Activated T-helper 17 cell treated with anti-CD3 and anti-CD28 coated beads, Interleukin-2, amount 50 U/mL, for 72 hours (primary cell): ENCODE data around the gene PRDM7. TPM values are rescaled to one million over a fixed set of nuclear protein-coding genes. Genes with fewer than 3 reads are reported as not detected.

Experiments used
- ATAC-seq: fragments of 150-1000 bp; cut with Tn5 transposase; replicated peaks from 2 replicates; pipeline ENCODE4 v1.10.0; 2021; ENCODE audit warnings: mild to moderate bottlenecking, moderate library complexity
- H3K27ac Mint-ChIP-seq: one replicate; pipeline ENCODE4 v1.8.0; 2022; ENCODE audit warnings: mixed read lengths
- H3K27me3 Mint-ChIP-seq: one replicate; pipeline ENCODE4 v1.8.0; 2022; ENCODE audit warnings: mixed read lengths
- H3K36me3 Mint-ChIP-seq: one replicate; pipeline ENCODE4 v1.8.0; 2022; ENCODE audit warnings: low read depth, mild to moderate bottlenecking, mixed read lengths
- H3K4me1 Mint-ChIP-seq: one replicate; pipeline ENCODE4 v1.8.0; 2022; ENCODE audit warnings: mixed read lengths
- H3K4me3 Mint-ChIP-seq: one replicate; pipeline ENCODE4 v1.8.0; 2022; ENCODE audit warnings: mild to moderate bottlenecking, mixed read lengths
- H3K9me3 Mint-ChIP-seq: one replicate; pipeline ENCODE4 v1.8.0; 2022; ENCODE audit warnings: mixed read lengths
- total RNA-seq, 2 donors: library from RNA; stranded (reverse); gene quantifications; one replicate each; pipeline ENCODE4 v1.2.3, GENCODE V29; 2022

The PRDM7 gene
- total RNA-seq, 2 donors from 2014 or later = 0.13 TPM; not detected in 1

DNA sequence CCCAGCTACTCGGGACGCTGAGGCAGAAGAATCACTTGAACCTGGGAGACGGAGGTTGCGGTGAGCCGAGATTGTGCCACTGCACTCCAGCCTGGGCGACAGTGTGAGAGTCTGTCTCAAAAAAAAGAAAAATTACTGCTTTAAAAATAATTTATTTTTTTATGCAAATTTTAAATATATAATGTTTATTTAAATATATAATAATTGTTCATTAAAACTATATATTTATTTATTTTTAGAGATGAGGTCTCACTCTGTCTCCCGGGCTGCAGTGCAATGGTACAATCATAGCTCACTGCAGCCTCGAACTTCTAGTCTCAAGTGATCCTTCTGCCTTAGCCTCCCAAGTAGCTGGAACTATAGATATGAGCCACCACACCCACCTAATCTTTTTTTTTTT lies 42.6 kb downstream of the PRDM7 start:
- Mint-ChIP-seq H3K36me3 (peaks cover 26% of the 10 kb centered on the region), H3K27me3 (no peaks in the 10 kb centered on the region), H3K4me1 (peaks cover 12% of the 10 kb centered on the region), H3K9me3 (no peaks in the 10 kb centered on the region), H3K27ac (no peak overlapping the region), H3K4me3 (no peak overlapping the region)
- ATAC-seq = no peak

DNA sequence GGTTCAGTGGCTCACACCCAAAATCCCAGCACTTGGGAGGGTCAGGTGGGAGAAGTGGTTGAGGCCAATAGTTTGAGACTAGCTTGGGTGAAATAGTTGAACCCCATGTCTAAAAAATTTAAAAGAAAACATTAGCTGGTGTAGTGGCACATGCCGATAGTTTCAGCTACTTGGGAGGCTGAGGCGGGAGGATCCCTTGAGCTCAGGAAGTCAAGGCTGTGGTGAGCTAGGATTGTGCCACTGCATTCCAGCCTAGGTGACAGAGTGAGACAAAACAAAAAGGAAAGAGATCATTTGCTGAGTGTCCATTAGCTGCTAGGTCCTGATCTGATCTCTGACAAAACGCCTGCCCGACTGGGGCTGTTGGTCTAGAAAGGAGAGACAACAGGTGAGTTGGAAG lies 43.7 kb downstream of the PRDM7 start:
- no peaks in the 10 kb centered on the region for H3K9me3 Mint-ChIP-seq
- ATAC-seq = no peak

DNA sequence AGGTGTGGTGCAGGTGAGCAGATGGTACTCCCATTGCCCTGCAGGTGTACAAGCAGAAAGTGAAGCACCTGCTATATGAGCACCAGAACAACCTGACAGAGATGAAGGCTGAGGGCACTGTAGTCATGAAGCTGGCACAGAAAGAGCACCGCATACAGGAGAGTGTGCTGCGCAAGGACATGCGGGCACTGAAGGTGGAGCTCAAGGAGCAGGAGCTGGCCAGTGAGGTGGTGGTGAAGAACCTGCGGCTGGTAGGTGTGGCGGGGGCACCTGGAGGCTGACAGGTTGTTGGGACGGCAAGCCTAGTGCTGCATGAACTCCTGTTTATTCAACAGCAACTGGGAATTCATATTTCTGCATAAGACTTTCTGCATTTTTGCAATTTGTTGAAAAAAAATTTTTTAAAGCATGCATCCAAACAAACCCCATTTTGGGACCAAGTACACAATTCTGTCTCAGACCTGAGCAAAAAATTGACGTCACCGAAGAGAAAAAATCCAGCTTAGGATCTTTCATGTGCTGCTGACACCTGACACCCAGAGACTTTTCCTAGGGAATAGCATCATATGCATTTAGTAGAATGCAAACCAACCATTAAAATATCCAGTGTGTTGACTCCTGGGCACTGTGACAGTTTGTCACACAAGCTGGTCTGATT lies 44.3 kb downstream of the PRDM7 start:
- ATAC-seq = no peak
- Mint-ChIP-seq H3K9me3 (no peaks in the 10 kb centered on the region), H3K4me1 (peaks cover 12% of the 10 kb centered on the region), H3K36me3 (peaks cover 26% of the 10 kb centered on the region), H3K27ac (peak overlapping the region; percentile 81), H3K27me3 (no peaks in the 10 kb centered on the region), H3K4me3 (peak overlapping the region; percentile 23)

More for the DNA sequence above, 43.7 kb downstream of the PRDM7 start:
- Mint-ChIP-seq H3K4me1 (peaks cover 12% of the 10 kb centered on the region), H3K4me3 (no peak overlapping the region), H3K36me3 (peaks cover 26% of the 10 kb centered on the region), H3K27ac (no peak overlapping the region), H3K27me3 (no peaks in the 10 kb centered on the region)

DNA sequence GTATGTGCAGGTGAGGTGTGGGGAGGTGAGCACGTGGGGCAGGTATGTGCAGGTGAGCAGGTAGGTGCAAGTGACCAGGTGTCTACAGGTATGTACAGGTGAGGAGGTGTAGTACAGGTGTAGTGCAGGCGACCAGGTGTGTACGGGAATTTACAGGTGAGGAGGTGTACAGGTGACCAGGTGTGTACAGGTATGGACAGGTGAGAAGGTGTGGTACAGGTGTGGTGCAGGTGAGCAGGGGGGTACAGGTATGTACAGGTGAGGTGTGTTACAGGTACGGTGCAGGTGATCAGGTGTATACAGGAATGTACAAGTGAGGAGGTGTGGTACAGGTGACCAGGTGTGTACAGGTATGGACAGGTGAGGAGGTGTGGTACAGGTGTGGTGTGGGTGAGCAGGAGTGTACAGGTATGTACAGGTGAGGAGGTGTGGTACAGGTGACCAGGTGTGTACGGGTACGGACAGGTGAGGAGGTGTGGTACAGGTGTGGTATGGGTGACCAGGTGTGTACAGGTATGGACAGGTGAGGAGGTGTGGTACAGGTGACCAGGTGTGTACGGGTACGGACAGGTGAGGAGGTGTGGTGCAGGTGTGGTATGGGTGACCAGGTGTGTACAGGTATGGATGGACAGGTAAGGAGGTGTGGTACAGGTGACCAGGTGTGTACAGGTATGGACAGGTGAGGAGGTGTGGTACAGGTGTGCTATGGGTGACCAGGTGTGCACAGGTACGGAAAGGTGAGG lies 45.0 kb downstream of the PRDM7 start:
- H3K27ac Mint-ChIP-seq = peak overlapping the region; percentile 81

DNA sequence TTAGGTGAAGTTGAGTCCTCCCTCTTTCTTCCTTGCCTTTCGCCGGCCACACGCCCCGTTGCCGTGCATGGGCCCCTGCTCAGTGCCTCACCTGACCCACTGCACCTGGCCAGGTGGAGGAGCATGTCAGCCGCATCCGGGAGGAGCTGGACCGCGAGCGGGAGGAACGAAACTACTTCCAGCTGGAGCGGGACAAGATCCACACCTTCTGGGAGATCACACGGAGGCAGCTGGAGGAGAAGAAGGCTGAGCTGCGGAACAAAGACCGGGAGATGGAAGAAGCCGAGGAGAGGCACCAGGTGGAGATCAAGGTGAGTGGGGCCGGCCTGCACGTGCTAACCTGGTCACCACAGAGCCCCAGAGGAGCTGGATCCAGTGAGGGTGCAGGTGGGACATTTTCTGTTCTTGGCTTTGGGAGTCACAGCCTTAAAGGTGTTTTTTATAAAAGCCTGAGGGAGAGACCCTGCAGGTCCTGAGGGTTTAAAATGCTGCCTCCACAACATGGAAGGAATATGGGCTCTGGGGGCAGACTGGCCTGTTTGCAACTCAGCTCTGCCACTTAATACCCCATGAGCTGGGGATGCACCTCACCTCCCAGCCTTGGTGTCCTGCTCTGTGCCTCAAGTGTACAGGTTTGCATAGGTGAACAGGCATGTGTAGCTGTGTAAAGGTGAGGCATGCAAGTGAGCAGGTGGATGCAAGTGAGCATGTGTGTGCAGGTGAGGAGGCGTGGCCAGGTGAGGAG lies 45.8 kb downstream of the PRDM7 start:
- H3K4me3 Mint-ChIP-seq = peak overlapping the region; percentile 23
- peak; percentile 38 for ATAC-seq

More for the DNA sequence above, 45.0 kb downstream of the PRDM7 start:
- Mint-ChIP-seq H3K9me3 (no peaks in the 10 kb centered on the region), H3K36me3 (peaks cover 26% of the 10 kb centered on the region), H3K4me3 (peak overlapping the region; percentile 23), H3K4me1 (peaks cover 12% of the 10 kb centered on the region), H3K27me3 (no peaks in the 10 kb centered on the region)
- no peak for ATAC-seq

DNA sequence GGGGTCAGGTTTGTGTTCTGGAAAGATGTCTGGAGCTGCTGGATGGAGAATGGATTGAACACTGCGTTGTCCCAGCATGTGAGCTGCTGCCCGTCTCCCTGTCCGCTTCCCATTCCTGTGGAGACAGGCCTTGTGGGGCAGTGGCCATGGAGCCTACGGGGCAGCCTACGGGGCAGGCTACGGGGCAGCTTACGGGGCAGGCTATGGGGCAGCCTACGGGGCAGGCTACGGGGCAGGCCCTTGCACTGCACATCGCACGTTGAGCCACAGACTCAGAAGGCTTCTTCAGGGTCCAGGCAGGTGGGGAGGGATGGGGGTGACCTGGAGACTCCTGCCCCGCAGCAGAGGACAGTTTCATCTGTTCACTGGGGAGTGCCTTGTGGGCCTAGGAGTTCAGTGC lies 48.1 kb downstream of the PRDM7 start:
- Mint-ChIP-seq H3K36me3 (peaks cover 21% of the 10 kb centered on the region), H3K27ac (no peak overlapping the region), H3K4me1 (peaks cover 12% of the 10 kb centered on the region), H3K4me3 (no peak overlapping the region), H3K9me3 (no peaks in the 10 kb centered on the region), H3K27me3 (no peaks in the 10 kb centered on the region)
- no peak for ATAC-seq

More for the DNA sequence above, 45.8 kb downstream of the PRDM7 start:
- no peaks in the 10 kb centered on the region for H3K9me3 Mint-ChIP-seq
- peak overlapping the region; percentile 81 for H3K27ac Mint-ChIP-seq
- H3K27me3 Mint-ChIP-seq = no peaks in the 10 kb centered on the region
- H3K36me3 Mint-ChIP-seq = peaks cover 26% of the 10 kb centered on the region
- peaks cover 12% of the 10 kb centered on the region for H3K4me1 Mint-ChIP-seq

DNA sequence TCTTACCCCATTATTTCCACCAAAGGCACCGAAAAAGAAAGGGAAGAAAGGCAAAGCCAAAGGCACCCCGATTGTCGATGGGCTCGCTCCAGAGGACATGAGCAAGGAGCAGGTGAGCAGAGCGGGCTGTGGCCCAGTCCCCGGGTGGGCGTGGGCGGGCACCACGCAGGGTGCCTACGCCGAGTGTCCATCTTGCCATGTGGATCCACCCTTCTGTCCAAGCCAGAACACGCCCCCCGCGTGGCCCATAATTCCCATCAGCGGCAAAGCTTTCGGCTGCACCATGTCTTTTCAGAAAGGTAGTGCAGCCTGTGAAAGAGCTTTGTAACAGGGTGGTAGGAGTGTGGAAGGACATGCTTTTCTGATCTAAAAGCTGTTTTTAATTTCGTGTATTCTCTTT lies 49.5 kb downstream of the PRDM7 start:
- Mint-ChIP-seq H3K27me3 (no peaks in the 10 kb centered on the region), H3K4me1 (peaks cover 12% of the 10 kb centered on the region), H3K27ac (no peak overlapping the region), H3K4me3 (no peak overlapping the region), H3K36me3 (peaks cover 17% of the 10 kb centered on the region), H3K9me3 (no peaks in the 10 kb centered on the region)
- no peak for ATAC-seq

DNA sequence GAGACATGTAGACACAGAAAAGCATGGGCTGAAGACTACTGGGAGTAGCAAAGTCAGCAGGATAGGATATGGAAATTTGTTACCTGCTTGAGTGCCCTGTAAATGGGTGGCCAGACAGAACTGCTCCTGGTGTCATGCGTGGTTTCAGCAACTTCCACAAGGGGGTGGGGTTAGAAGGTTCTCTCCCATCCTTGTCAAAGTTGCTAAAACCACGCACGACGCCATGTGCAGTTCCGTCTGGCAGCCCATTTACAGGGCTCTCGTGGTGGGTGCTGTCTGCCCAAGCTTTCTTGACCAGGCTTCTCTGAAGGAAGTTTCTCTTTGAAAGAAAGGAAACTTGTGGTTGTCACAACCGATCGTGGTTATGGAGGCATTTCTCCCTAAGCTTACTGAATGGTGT lies 51.0 kb downstream of the PRDM7 start:
- Mint-ChIP-seq H3K27me3 (no peaks in the 10 kb centered on the region), H3K9me3 (no peaks in the 10 kb centered on the region), H3K4me1 (peaks cover 5% of the 10 kb centered on the region), H3K4me3 (no peak overlapping the region), H3K36me3 (peaks cover 2% of the 10 kb centered on the region), H3K27ac (no peak overlapping the region)
- ATAC-seq = peak; percentile 13

DNA sequence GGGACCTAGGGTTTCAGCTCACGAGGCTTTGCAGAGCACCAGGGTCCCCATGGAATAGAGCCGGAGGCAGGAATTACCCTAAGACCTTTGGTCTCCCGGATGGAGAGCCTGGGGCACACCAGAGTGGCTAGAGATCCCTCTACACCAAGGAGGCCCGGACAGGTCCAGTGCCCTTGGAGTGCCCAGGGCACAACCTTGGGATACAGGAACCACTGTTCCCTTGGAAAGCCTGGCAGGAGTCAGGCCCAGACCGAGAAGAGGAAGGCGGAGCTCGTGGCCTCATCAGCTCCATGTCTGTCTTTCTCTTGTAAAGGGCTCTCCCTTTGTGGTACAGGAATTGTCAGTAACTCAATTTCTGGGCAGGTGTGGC lies 54.1 kb downstream of the PRDM7 start:
- Mint-ChIP-seq H3K9me3 (no peaks in the 10 kb centered on the region), H3K4me1 (peaks cover 5% of the 10 kb centered on the region), H3K27me3 (no peaks in the 10 kb centered on the region), H3K4me3 (peak overlapping the region; percentile 81), H3K27ac (no peak overlapping the region), H3K36me3 (no peaks in the 10 kb centered on the region)
- ATAC-seq = no peak

DNA sequence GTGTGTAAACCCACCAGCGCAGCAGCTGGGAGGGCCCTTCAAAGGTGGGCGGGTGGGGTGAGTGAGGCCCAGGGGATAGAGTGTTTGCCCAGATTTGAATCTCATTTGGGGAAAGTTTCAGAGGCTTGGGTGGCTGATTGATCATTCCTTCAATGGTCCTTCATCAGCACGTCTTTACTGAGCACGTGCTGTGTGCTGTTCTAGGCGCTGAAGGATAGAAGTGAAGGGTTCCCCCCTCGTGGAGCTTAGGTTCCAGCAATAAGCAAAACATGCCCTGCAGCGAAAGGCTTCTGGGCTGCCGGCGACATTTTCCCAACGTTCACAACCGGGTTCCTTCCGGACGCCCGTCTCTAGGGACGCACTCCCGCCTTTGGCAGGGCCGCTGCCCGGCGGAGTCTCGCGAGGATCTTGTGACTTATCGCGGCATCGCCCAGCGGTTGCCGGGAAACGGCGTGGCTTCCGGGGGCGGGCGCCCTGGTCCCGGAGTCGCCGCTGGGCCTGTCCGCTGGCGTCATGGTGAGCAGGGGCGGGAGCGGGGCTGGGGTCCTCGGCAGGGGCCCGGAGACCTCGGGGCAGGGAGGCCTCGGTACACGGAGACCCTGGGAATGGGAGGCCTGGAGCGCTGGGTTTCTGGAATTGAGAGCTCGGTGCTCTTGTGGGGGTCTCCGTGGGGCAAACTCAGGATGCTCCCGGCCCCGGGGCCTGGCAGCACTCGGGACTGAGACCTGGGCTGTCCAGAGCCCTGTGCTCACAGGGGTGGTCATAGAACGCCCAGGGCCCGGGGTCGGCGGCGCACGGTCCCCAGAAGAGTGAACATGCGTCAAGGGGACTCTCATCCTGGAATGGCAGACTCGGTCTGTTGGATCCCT lies 54.7 kb downstream of the PRDM7 start:
- H3K4me1 Mint-ChIP-seq = peaks cover 5% of the 10 kb centered on the region
- H3K4me3 Mint-ChIP-seq = peak overlapping the region; percentile 81
- H3K27ac Mint-ChIP-seq = peak overlapping the region; percentile 82
- H3K9me3 Mint-ChIP-seq = no peaks in the 10 kb centered on the region
- H3K27me3 Mint-ChIP-seq = no peaks in the 10 kb centered on the region
- H3K36me3 Mint-ChIP-seq = no peaks in the 10 kb centered on the region
- peak; percentile 94 for ATAC-seq

DNA sequence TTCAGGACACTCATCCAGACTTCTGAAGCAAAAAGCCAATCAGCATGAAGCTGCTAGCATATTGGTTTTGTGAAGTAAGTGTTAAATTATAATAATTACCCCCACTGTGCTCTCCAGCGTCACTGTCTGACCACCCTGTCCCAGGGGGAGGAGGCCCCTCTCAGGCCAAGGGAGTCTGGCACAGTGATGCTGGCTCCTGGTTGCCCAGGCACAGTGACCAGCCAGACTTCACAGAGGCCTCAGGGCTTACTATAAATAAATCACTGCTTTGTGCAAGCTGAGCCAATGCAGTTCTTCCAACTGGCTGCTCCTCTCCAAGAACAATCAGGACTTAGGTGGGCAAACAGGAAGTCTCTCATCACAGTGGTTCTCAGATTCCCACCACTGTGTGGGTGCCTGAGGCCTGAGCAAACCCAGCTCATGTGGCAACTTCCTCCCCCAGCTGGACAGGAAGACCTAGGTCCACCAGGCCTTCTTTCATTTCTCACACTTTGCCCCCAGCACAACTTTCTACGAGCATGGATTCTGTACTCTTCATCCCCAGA lies 56.2 kb downstream of the PRDM7 start:
- Mint-ChIP-seq H3K27ac (no peak overlapping the region), H3K36me3 (no peaks in the 10 kb centered on the region), H3K9me3 (no peaks in the 10 kb centered on the region), H3K4me3 (peak overlapping the region; percentile 63), H3K4me1 (peaks cover 5% of the 10 kb centered on the region), H3K27me3 (no peaks in the 10 kb centered on the region)
- ATAC-seq = no peak

DNA sequence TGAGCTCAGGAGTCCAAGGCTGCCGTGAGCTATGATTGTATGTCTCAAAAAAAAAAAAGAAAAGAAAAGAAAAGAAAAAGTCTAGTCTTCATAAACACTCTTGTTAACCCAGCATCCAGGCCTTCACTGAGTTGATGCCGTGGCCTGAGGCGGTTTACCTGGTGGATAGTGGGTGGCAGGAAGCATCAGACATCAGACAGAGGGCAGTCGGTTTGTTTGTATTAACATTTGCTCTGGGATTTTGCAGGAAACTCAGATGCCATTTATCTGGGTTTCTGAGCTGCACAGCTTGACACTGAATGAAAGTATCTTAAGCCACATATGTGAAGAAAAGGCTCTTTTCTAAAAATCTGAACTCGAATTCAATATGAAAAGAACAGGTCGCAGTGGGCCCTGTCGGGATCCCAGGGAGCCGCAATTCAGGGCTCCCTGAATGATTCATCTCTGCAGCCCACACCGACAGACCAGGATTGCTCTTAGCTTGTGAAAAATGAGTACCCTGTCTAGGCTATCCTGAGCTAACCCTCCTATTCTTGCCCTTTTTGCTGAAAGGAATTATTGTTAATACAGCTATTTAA lies 56.8 kb downstream of the PRDM7 start:
- H3K9me3 Mint-ChIP-seq = no peaks in the 10 kb centered on the region
- no peak overlapping the region for H3K27ac Mint-ChIP-seq
- no peaks in the 10 kb centered on the region for H3K27me3 Mint-ChIP-seq
- ATAC-seq = no peak
- H3K4me3 Mint-ChIP-seq = peak overlapping the region; percentile 63
- H3K36me3 Mint-ChIP-seq = no peaks in the 10 kb centered on the region
- H3K4me1 Mint-ChIP-seq = peaks cover 5% of the 10 kb centered on the region

DNA sequence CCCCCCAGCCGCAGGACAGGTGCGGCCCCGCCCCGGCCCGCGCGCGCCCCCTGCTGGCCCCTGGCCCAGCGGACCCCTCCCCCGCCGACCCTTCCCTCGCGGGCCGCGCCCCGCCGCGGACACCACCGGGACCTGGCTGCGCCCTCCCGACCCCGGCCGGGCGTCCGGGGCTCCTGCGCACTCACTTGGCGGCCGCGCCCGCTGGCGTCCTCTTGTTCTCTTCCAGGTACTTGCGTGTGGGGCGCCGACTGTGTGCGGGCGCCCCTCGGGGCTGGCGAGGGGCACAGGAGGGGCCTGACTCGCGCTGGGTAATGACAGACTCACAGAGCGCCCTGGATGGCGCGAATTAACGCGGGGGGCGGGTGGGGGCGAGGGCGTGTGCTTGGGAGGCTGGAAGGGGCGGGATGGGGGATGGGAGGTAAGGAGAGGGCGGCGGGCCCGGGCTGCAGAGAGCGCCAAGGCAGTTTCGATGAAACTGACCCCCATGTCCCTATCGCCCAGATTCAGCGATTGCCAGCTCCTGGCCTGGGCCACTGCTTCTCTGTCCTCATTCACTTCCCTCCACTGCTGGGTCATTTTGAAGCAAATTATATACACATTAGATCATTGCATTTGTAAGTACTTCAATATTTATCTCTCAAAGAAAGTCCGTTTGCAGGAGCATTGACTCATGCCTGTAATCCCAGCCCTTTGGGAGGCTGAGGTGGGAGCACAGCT lies 57.4 kb downstream of the PRDM7 start:
- peak; percentile 50 for ATAC-seq
- Mint-ChIP-seq H3K4me1 (peaks cover 5% of the 10 kb centered on the region), H3K27me3 (no peaks in the 10 kb centered on the region), H3K4me3 (peak overlapping the region; percentile 63), H3K9me3 (no peaks in the 10 kb centered on the region), H3K36me3 (no peaks in the 10 kb centered on the region), H3K27ac (no peak overlapping the region)
